Caco-2 (cell line): ENCODE measurements around the gene VPS18. TPM values are rescaled to one million over a fixed set of nuclear protein-coding genes. Genes with fewer than 3 reads are reported as not detected.
A peak's percentile ranks its signal among the peaks of the same experiment; 100 is the strongest.

Experiments used
- BruUV-seq: library from RNA; stranded (reverse); fragments of 400-500 nt; replicated peaks from 2 replicates; lab custom pipeline; 2021; lab: Mats Ljungman, UMichigan
- CTCF ChIA-PET: fragments of 300-600 bp; sonication (Branson Sonifier 250); formaldehyde crosslinking; loops from one replicate; lab custom pipeline; 2022; ENCODE audit warnings: antibody characterized with exemption; lab: Charles Lee
- POLR2A ChIA-PET: fragments of 300-600 bp; sonication (Branson Sonifier 250); formaldehyde crosslinking; loops from one replicate; lab custom pipeline; 2022; ENCODE audit warnings: antibody characterized with exemption; lab: Charles Lee
- DNase-seq, 2 experiments: peaks; one replicate each; pipeline versions ENCODE4 v3.0.0 to v3.0.0-alpha.2; 2020 to 2022
- H3K27me3 ChIP-seq: replicated peaks from 2 replicates; pipeline ENCODE4 v1.6.0; 2011; ENCODE audit warnings: low read length; ENCODE audit not compliant: control insufficient read depth, insufficient read depth
- H3K36me3 ChIP-seq: 2 replicates; pipeline ENCODE4 v1.5.1; 2011; ENCODE audit warnings: low read length; ENCODE audit not compliant: control insufficient read depth, insufficient read depth
- H3K4me1 ChIP-seq: fragments of 250-450 bp; sonication (Bioruptor Pico); 2 replicates; pipeline ENCODE4 v1.5.1; 2020; ENCODE audit warnings: mild to moderate bottlenecking
- H3K4me3 ChIP-seq: 2 replicates; pipeline ENCODE4 v1.5.1; 2011; ENCODE audit warnings: low read depth, mild to moderate bottlenecking, control low read depth, low read length
- H3K9me3 ChIP-seq: fragments of 250-450 bp; sonication (Bioruptor Pico); 2 replicates; pipeline ENCODE4 v1.5.1; 2020; ENCODE audit warnings: mild to moderate bottlenecking, moderate library complexity
- H3K27ac Mint-ChIP-seq: one replicate; pipeline ENCODE4 v1.8.0; 2022; ENCODE audit warnings: mixed read lengths; ENCODE audit not compliant: unreplicated experiment
- H3K27me3 Mint-ChIP-seq: one replicate; pipeline ENCODE4 v1.8.0; 2022; ENCODE audit warnings: mixed read lengths; ENCODE audit not compliant: insufficient read depth, unreplicated experiment
- H3K36me3 Mint-ChIP-seq: one replicate; pipeline ENCODE4 v1.8.0; 2022; ENCODE audit warnings: mild to moderate bottlenecking, mixed read lengths; ENCODE audit not compliant: insufficient read depth, unreplicated experiment
- H3K4me1 Mint-ChIP-seq: one replicate; pipeline ENCODE4 v1.8.0; 2022; ENCODE audit warnings: low read depth, mixed read lengths; ENCODE audit not compliant: unreplicated experiment
- H3K4me3 Mint-ChIP-seq: one replicate; pipeline ENCODE4 v1.8.0; 2022; ENCODE audit warnings: mild to moderate bottlenecking, moderate library complexity, mixed read lengths; ENCODE audit not compliant: unreplicated experiment
- H3K9me3 Mint-ChIP-seq: one replicate; pipeline ENCODE4 v1.8.0; 2022; ENCODE audit warnings: mixed read lengths; ENCODE audit not compliant: unreplicated experiment
- CTCF ChIP-seq, 2 experiments: fragments of 200-600 bp in 1 of 2; IDR thresholded peaks; 1 replicate in 1 of 2; 2 replicates in 1 of 2; pipeline versions ENCODE4 v1.5.1 to v1.8.0; 2011 to 2022; ENCODE audit warnings: antibody characterized with exemption in 1 of 2, control low read depth in 1 of 2, inconsistent platforms in 1 of 2, low read depth in 1 of 2, low read length in 1 of 2, mild to moderate bottlenecking in 1 of 2, moderate library complexity in 1 of 2; ENCODE audit not compliant: insufficient read depth in 1 of 2, severe bottlenecking in 1 of 2, unreplicated experiment in 1 of 2
- intact Hi-C: fragments of 100-400 bp; cut with micrococcal nuclease; formaldehyde crosslinking; loops from one replicate; pipeline ENCODE4 v1.10.0; 2022; ENCODE audit not compliant: unreplicated experiment
- total RNA-seq: library from RNA; stranded (reverse); gene quantifications from 2 replicates; pipeline ENCODE4 v1.2.3, GENCODE V29; 2022

The VPS18 gene
- total RNA-seq, 1 experiment from 2014 or later: 29.3 TPM

GRCh38 chr15:40928821-40929659 is 34.8 kb downstream of the VPS18 start, which contains the start of gene DLL4:
TSS of gene DLL4 (plus strand) at chr15:40929340. CDS start at chr15:40929669, 329 bp downstream.
- Histone ChIP-seq H3K36me3 (no peaks in the 10 kb centered on the region), H3K4me3 (peak within 1 kb of the TSS; percentile 65), H3K4me1 (peaks cover 34% of the 10 kb centered on the region), H3K27me3 (no peaks in the 10 kb centered on the region), H3K9me3 (no peaks in the 10 kb centered on the region)
- BruUV-seq: no TSS peak
- Mint-ChIP-seq H3K27ac (peak within 1 kb of the TSS; percentile 88), H3K4me3 (peak within 1 kb of the TSS; percentile 84), H3K27me3 (no peaks in the 10 kb centered on the region), H3K4me1 (peaks cover 35% of the 10 kb centered on the region), H3K9me3 (no peaks in the 10 kb centered on the region), H3K36me3 (peaks cover 12% of the 10 kb centered on the region)
- DNase-seq: peak; percentile 93 to 94
- intact Hi-C loops: loop anchor here (1.0 kb wide), 2 partner anchors 23 to 24 kb away; partner anchors contain the start of gene CHAC1
- ChIA-PET CTCF (interaction anchor here (0.5 to 2.6 kb wide), 11 partner anchors 12 to 259 kb away, joined by 3 to 20 read pairs (median 7); partner anchors contain the start of genes CHAC1 and VPS18), POLR2A (interaction anchor here (0.5 to 2.6 kb wide), 15 partner anchors 12 to 330 kb away, joined by 3 to 30 read pairs (median 6); partner anchors contain the start of genes CHAC1, DNAJC17, VPS18 and ZFYVE19)
- peak in 1 of 2 experiments; percentile 4 for TF ChIP-seq CTCF (IDR thresholded peaks at IDR 0.05; ENCODE audit: insufficient read depth in 1 of 2, low read depth in 1 of 2, low read length in 1 of 2, severe bottlenecking in 1 of 2, unreplicated experiment in 1 of 2)

DNA sequence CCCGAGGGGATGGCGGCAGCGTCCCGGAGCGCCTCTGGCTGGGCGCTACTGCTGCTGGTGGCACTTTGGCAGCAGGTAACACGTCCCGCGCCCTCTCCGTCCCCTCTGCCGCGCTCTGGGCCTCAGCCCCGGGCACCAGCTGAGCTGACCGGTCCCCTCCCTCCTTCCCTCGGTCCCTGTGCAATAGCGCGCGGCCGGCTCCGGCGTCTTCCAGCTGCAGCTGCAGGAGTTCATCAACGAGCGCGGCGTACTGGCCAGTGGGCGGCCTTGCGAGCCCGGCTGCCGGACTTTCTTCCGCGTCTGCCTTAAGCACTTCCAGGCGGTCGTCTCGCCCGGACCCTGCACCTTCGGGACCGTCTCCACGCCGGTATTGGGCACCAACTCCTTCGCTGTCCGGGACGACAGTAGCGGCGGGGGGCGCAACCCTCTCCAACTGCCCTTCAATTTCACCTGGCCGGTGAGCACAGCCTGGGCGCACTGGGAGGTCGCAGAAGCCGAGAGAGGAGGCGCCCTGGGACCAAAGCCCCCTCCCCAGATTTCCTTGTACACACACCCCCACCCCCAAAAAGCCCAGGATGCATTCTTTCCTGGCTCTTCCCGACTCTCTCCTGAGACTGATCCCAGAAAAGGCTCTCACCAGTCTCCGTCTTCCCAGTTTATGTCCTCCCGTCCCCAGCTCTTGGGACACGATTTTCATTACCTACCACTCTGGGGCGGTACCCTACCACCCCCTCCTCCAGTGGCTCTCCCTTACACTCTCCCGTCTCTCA is 35.6 kb downstream of the VPS18 start:
- no peak for TF ChIP-seq CTCF (IDR thresholded peaks at IDR 0.05; ENCODE audit: insufficient read depth in 1 of 2, low read depth in 1 of 2, low read length in 1 of 2, severe bottlenecking in 1 of 2, unreplicated experiment in 1 of 2)
- no TSS peak for BruUV-seq
- Histone ChIP-seq H3K36me3 (no peaks in the 10 kb centered on the region; the same call in 1 of the 2 replicates), H3K4me3 (peak overlapping the region; percentile 65), H3K4me1 (peaks cover 34% of the 10 kb centered on the region), H3K27me3 (no peaks in the 10 kb centered on the region), H3K9me3 (no peaks in the 10 kb centered on the region)
- ChIA-PET CTCF (interaction anchor here (0.6 to 2.6 kb wide), 25 partner anchors 8 to 301 kb away, joined by 3 to 56 read pairs (median 7); partner anchors contain the start of genes CHAC1, CHP1, EXD1 and VPS18), POLR2A (interaction anchor here (0.9 to 2.6 kb wide), 9 partner anchors 12 to 122 kb away, joined by 3 to 27 read pairs (median 7); partner anchors contain the start of genes CHAC1, DNAJC17, VPS18 and ZFYVE19)
- H3K4me3 Mint-ChIP-seq: peak overlapping the region; percentile 84
- no peaks in the 10 kb centered on the region for H3K27me3 Mint-ChIP-seq
- H3K4me1 Mint-ChIP-seq: peaks cover 35% of the 10 kb centered on the region
- peaks cover 12% of the 10 kb centered on the region for H3K36me3 Mint-ChIP-seq
- no peaks in the 10 kb centered on the region for H3K9me3 Mint-ChIP-seq
- DNase-seq: peak; percentile 61 to 74
- peak overlapping the region; percentile 88 for H3K27ac Mint-ChIP-seq
- intact Hi-C loops: loop anchor here (1.0 kb wide), 1 partner anchor 23 kb away; the partner anchor contains the start of gene CHAC1
